ENCODE measurements around the gene TMEM212.

GRCh38 chr3:171804618-171805389 lies 38.3 kb upstream of the TMEM212 start:
- TF ChIP-seq CTCF (IDR thresholded peaks at IDR 0.05; ENCODE audit: borderline replicate concordance, extremely low read depth, low read length, poor library complexity, severe bottlenecking) (no peak), EZH2 (IDR thresholded peaks at IDR 0.05; ENCODE audit: borderline replicate concordance, low read depth, low read length, severe bottlenecking) (no peak)
